T-cell (primary cell): ENCODE data around the gene MLLT3. TPM values are rescaled to one million over a fixed set of nuclear protein-coding genes. Genes with fewer than 3 reads are reported as not detected.
A peak's percentile ranks its signal among the peaks of the same experiment; 100 is the strongest.

Source experiments
- ATAC-seq, 4 experiments: fragments of 200-7000 bp in 3 of 4; fragments of 150-1000 bp in 1 of 4; cut with Tn5 transposase; replicated peaks in 1 of 4; 1 replicate in 3 of 4; 2 replicates in 1 of 4; pipeline ENCODE4 v1.10.0; 2021; ENCODE audit warnings: moderate library complexity in 3 of 4, mild to moderate bottlenecking in 2 of 4, moderate number of reproducible peaks in 1 of 4
- CTCF ChIA-PET, 2 donors: fragments of 300-600 bp; sonication (Branson Sonifier 250); formaldehyde crosslinking; loops; one replicate each; lab custom pipeline; 2022; ENCODE audit warnings: antibody characterized with exemption in 2 of 2; lab: Charles Lee
- POLR2A ChIA-PET, 2 donors: fragments of 300-600 bp; sonication (Branson Sonifier 250); formaldehyde crosslinking; loops; one replicate each; lab custom pipeline; 2022; ENCODE audit warnings: antibody characterized with exemption in 2 of 2; lab: Charles Lee
- DNase-seq, 35 experiments: peaks; one replicate each; pipeline versions ENCODE4 v3.0.0 to v3.0.0-alpha.2; 2013 to 2023
- H3K27ac ChIP-seq: one replicate; pipeline ENCODE4 v1.5.1; 2013; ENCODE audit warnings: low read length
- H3K27me3 ChIP-seq, 2 experiments: replicated peaks in 1 of 2; 1 replicate in 1 of 2; 2 replicates in 1 of 2; pipeline versions ENCODE4 v1.6.1 to v1.7.0; 2013; ENCODE audit warnings: low read length in 1 of 2, mixed read lengths in 1 of 2; ENCODE audit not compliant: control insufficient read depth in 2 of 2, insufficient read depth in 2 of 2; ENCODE audit errors: extremely low read depth in 1 of 2
- H3K36me3 ChIP-seq, 2 donors: 1 replicate in 1 of 2; 2 replicates in 1 of 2; pipeline versions ENCODE4 v1.6.1 to v1.7.0; 2013; ENCODE audit warnings: low read length in 1 of 2; ENCODE audit not compliant: control insufficient read depth in 2 of 2, insufficient read depth in 1 of 2; ENCODE audit errors: extremely low read depth in 1 of 2
- H3K4me1 ChIP-seq, 2 experiments: 1 replicate in 1 of 2; 2 replicates in 1 of 2; pipeline versions ENCODE4 v1.6.1 to v1.7.0; 2013; ENCODE audit warnings: low read length in 2 of 2, mixed read lengths in 1 of 2; ENCODE audit not compliant: insufficient read depth in 2 of 2, control insufficient read depth in 1 of 2; ENCODE audit errors: extremely low read depth in 1 of 2
- H3K4me3 ChIP-seq, 2 donors: 1 replicate in 1 of 2; 2 replicates in 1 of 2; pipeline versions ENCODE4 v1.5.1 to v1.7.0; 2013; ENCODE audit warnings: mild to moderate bottlenecking in 2 of 2, low read length in 1 of 2, moderate library complexity in 1 of 2; ENCODE audit not compliant: control insufficient read depth in 1 of 2; ENCODE audit errors: extremely low read depth in 1 of 2
- H3K9me3 ChIP-seq: 2 replicates; pipeline ENCODE4 v1.7.0; 2013
- H3K27ac Mint-ChIP-seq, 2 donors: one replicate each; pipeline ENCODE4 v1.8.0; 2020 to 2021; ENCODE audit warnings: mild to moderate bottlenecking in 2 of 2, mixed read lengths in 2 of 2
- H3K27me3 Mint-ChIP-seq, 2 donors: one replicate each; pipeline ENCODE4 v1.8.0; 2021 to 2022; ENCODE audit warnings: mixed read lengths in 2 of 2
- H3K36me3 Mint-ChIP-seq: one replicate; pipeline ENCODE4 v1.8.0; 2021; ENCODE audit warnings: mixed read lengths
- H3K4me1 Mint-ChIP-seq, 3 donors: one replicate each; pipeline ENCODE4 v1.8.0; 2020 to 2022; ENCODE audit warnings: mixed read lengths in 3 of 3, mild to moderate bottlenecking in 1 of 3
- H3K4me3 Mint-ChIP-seq, 3 donors: one replicate each; pipeline ENCODE4 v1.8.0; 2020 to 2022; ENCODE audit warnings: mild to moderate bottlenecking in 3 of 3, mixed read lengths in 3 of 3, moderate library complexity in 3 of 3
- H3K9me3 Mint-ChIP-seq, 3 donors: one replicate each; pipeline ENCODE4 v1.8.0; 2020 to 2022; ENCODE audit warnings: mixed read lengths in 3 of 3
- WGBS: methylation state at CpG from one replicate; pipeline ENCODE4 v1.1.5; 2013; ENCODE audit warnings: missing lambda C conversion rate; ENCODE audit not compliant: insufficient coverage; 5-methylcytosine and 5-hydroxymethylcytosine counted together
- total RNA-seq, 35 experiments: library from RNA in 6 of 35; stranded (reverse) in 6 of 35; fragments of 120-200 nt in 1 of 35; gene quantifications; one replicate each; pipeline versions ENCODE4 v1.2.1 to v1.2.4 and lab custom pipeline; 2013 to 2026

MLLT3 gene
- total RNA-seq, 5 donors from 2014 or later (not counting 1 experiment from before 2014, with no cell fraction given), result 51.8 to 96.6 (median 58.9) TPM

- Histone ChIP-seq H3K4me1 (no peaks in the 10 kb centered on the region), H3K36me3 (no peaks in the 10 kb centered on the region), H3K4me3 (no peak overlapping the region), H3K27ac (no peak overlapping the region), H3K27me3 (no peaks in the 10 kb centered on the region), H3K9me3 (no peaks in the 10 kb centered on the region)
- 86% methylated on average over 7 of the region's 7 CpGs for WGBS
- Mint-ChIP-seq H3K9me3 (peaks cover 0 to 9% (median 0%) of the 10 kb centered on the region in 3 donors), H3K27me3 (no peaks in the 10 kb centered on the region), H3K27ac (no peak overlapping the region), H3K4me1 (peaks cover 6 to 33% (median 8%) of the 10 kb centered on the region in 3 donors), H3K4me3 (no peak overlapping the region), H3K36me3 (no peaks in the 10 kb centered on the region)
- POLR2A ChIA-PET, result interaction anchor here in 1 of 2 donors (0.5 kb wide), 1 partner anchor 58 kb away, joined by 8 read pairs; no protein-coding TSS in a partner anchor
- ATAC-seq, result peak in 1 of 4 experiments; percentile 39
- CTCF ChIA-PET, result no interaction called here
- no peak for DNase-seq
These were observed 314.7 kb downstream of the MLLT3 start for GRCh38 chr9:20307621-20308020.

GRCh38 chr9:20305452-20305851 lies 316.8 kb downstream of the MLLT3 start:
- Histone ChIP-seq H3K27ac (no peak overlapping the region), H3K36me3 (no peaks in the 10 kb centered on the region), H3K4me3 (no peak overlapping the region), H3K27me3 (no peaks in the 10 kb centered on the region), H3K9me3 (no peaks in the 10 kb centered on the region), H3K4me1 (peaks cover 5 to 6% of the 10 kb centered on the region in 2 experiments)
- no peaks in the 10 kb centered on the region for H3K9me3 Mint-ChIP-seq
- H3K4me1 Mint-ChIP-seq, result peaks cover 12 to 37% (median 14%) of the 10 kb centered on the region in 3 donors
- ATAC-seq, result no peak
- H3K4me3 Mint-ChIP-seq, result no peak overlapping the region
- CTCF ChIA-PET, result no interaction called here
- H3K27me3 Mint-ChIP-seq, result peaks cover 0 to 1% of the 10 kb centered on the region in 2 donors
- POLR2A ChIA-PET, result interaction anchor here in 1 of 2 donors (0.7 kb wide), 1 partner anchor 11 kb away, joined by 9 read pairs; no protein-coding TSS in a partner anchor
- no CpG with 5 or more reads among the region's 4 CpGs for WGBS
- no peaks in the 10 kb centered on the region for H3K36me3 Mint-ChIP-seq
- H3K27ac Mint-ChIP-seq, result no peak overlapping the region
- no peak for DNase-seq

DNA sequence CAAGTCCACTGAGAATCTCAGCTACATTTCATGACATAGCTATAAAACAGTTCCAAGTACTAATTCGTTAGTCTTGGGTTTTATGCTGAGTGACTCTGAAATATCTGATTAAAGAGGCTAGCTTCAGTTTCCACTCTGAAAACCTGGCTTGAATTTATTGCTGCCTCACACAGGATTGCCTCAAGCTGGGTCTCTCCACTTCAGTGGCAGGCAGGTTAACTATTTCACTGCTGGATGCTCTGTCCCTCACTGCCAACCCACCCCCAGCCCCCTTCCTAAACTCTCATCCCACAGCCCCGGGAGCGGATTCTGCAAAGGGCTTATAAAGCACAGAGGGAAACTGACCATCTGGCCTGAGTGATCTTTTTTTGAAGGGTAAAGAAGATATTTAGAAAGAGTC lies 318.3 kb downstream of the MLLT3 start:
- H3K4me3 Mint-ChIP-seq, result no peak overlapping the region
- Histone ChIP-seq H3K9me3 (no peaks in the 10 kb centered on the region), H3K27ac (no peak overlapping the region), H3K4me3 (no peak overlapping the region), H3K4me1 (peaks cover 12 to 13% of the 10 kb centered on the region in 2 experiments), H3K36me3 (no peaks in the 10 kb centered on the region), H3K27me3 (no peaks in the 10 kb centered on the region)
- H3K27me3 Mint-ChIP-seq, result peaks cover 0 to 1% of the 10 kb centered on the region in 2 donors
- ATAC-seq (no peak), DNase-seq (no peak)
- peaks cover 25 to 44% (median 28%) of the 10 kb centered on the region in 3 donors for H3K4me1 Mint-ChIP-seq
- no peak overlapping the region for H3K27ac Mint-ChIP-seq
- ChIA-PET CTCF (no interaction called here), POLR2A (no interaction called here)
- H3K9me3 Mint-ChIP-seq, result no peaks in the 10 kb centered on the region
- WGBS, result no CpG with 5 or more reads among the region's 3 CpGs
- no peaks in the 10 kb centered on the region for H3K36me3 Mint-ChIP-seq

DNA sequence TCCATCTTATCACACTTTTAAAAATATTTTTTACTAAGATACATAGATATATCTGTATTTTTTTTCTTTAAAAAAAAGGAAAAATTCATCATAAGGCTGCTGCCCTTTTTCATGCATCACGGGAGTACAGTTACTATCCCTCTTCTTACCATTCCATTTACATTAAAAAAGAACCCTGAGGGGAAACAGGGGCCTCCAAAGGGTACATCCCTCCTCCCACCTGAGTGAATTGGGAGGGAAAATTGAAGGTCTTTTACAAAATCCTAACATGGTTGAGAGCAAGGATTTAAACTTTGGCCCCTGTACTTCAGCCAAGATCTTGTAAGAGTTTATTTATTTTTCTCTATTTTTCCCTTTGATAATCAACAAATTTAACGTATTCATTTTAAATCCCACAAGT lies 319.2 kb downstream of the MLLT3 start:
- POLR2A ChIA-PET, result interaction anchor here in 1 of 2 donors (0.6 kb wide), 1 partner anchor 11 kb away, joined by 3 read pairs; no protein-coding TSS in a partner anchor

GRCh38 chr9:20302197-20302596 lies 320.1 kb downstream of the MLLT3 start:
- CTCF ChIA-PET, result no interaction called here
- Mint-ChIP-seq H3K9me3 (peaks cover 0 to 4% (median 0%) of the 10 kb centered on the region in 3 donors), H3K4me1 (peaks cover 28 to 42% (median 31%) of the 10 kb centered on the region in 3 donors), H3K27me3 (peaks cover 0 to 1% of the 10 kb centered on the region in 2 donors), H3K36me3 (no peaks in the 10 kb centered on the region), H3K4me3 (no peak overlapping the region), H3K27ac (no peak overlapping the region)
- Histone ChIP-seq H3K27me3 (peaks cover 0 to 7% of the 10 kb centered on the region in 2 experiments), H3K4me3 (no peak overlapping the region), H3K9me3 (no peaks in the 10 kb centered on the region), H3K4me1 (peaks cover 13% of the 10 kb centered on the region in 2 experiments), H3K27ac (no peak overlapping the region), H3K36me3 (no peaks in the 10 kb centered on the region)
- POLR2A ChIA-PET, result no interaction called here
- WGBS, result no CpG with 5 or more reads among the region's 1 CpG
- ATAC-seq, result no peak
- no peak for DNase-seq

More for the DNA sequence above, 319.2 kb downstream of the MLLT3 start:
- ATAC-seq (no peak), DNase-seq (no peak)
- H3K27me3 ChIP-seq, result no peaks in the 10 kb centered on the region
- no peak overlapping the region for H3K27ac ChIP-seq
- peaks cover 13% of the 10 kb centered on the region in 2 experiments for H3K4me1 ChIP-seq
- Mint-ChIP-seq H3K27ac (no peak overlapping the region), H3K27me3 (peaks cover 0 to 1% of the 10 kb centered on the region in 2 donors), H3K4me3 (no peak overlapping the region), H3K36me3 (no peaks in the 10 kb centered on the region), H3K9me3 (peaks cover 0 to 4% (median 0%) of the 10 kb centered on the region in 3 donors), H3K4me1 (peaks cover 30 to 43% (median 31%) of the 10 kb centered on the region in 3 donors)
- no peaks in the 10 kb centered on the region for H3K36me3 ChIP-seq
- WGBS, result 100% methylated on average over 1 of the region's 2 CpGs
- no peaks in the 10 kb centered on the region for H3K9me3 ChIP-seq
- CTCF ChIA-PET, result no interaction called here
- H3K4me3 ChIP-seq, result no peak overlapping the region

DNA sequence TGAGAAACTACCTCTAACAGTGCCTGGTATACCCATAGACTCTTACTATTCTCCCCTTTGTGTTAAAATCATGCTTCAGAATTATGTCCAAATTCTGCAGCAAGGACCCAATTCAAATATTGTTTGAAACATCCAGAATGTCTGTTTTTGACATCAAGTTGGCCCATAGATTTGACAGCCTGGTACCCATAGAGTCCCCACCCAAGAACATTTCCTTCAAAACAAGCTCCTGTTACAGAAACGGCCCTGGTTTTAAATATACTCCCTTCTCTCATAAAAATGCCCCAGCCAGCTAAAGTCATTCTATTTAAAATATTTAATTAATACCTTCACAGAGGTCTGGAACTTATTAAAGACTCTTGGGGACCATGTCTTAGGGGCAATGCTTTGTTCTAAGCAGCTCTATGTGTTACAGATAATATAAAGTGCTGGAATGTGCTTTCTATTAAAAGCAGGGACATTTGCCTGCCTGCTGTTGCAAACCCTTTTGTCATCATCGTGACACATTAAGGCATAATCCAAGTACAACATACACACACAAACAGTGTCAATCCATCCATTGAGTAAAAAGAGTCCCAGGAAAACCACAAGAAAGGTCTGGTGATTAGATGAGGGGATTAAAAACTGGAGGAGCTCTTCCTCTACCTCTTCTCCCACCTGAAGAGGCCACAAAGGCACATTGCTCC lies 321.7 kb downstream of the MLLT3 start:
- Histone ChIP-seq H3K4me3 (no peak overlapping the region), H3K27me3 (peaks cover 0 to 8% of the 10 kb centered on the region in 2 experiments), H3K4me1 (peaks cover 13% of the 10 kb centered on the region in 2 experiments), H3K9me3 (no peaks in the 10 kb centered on the region), H3K36me3 (no peaks in the 10 kb centered on the region), H3K27ac (no peak overlapping the region)
- Mint-ChIP-seq H3K27ac (peak overlapping the region; percentile 89 to 91), H3K4me3 (peak overlapping the region in 1 of 3 donors; percentile 30), H3K9me3 (peaks cover 0 to 4% (median 0%) of the 10 kb centered on the region in 3 donors), H3K27me3 (peaks cover 0 to 1% of the 10 kb centered on the region in 2 donors), H3K4me1 (peaks cover 28 to 42% (median 31%) of the 10 kb centered on the region in 3 donors), H3K36me3 (no peaks in the 10 kb centered on the region)
- WGBS, result no CpG with 5 or more reads among the region's 2 CpGs
- peak in 3 of 4 experiments; percentile 51 to 70 (median 52) for ATAC-seq
- ChIA-PET CTCF (interaction anchor here in 1 of 2 donors (0.6 kb wide), 2 partner anchors 100 to 501 kb away, joined by 3 to 4 read pairs; no protein-coding TSS in a partner anchor), POLR2A (interaction anchor here in 1 of 2 donors (0.5 kb wide), 1 partner anchor 16 kb away, joined by 8 read pairs; no protein-coding TSS in a partner anchor)
- no peak for DNase-seq
